H1 (cell line): Measurements from ENCODE around the gene ZNF273. TPM values are rescaled to one million over a fixed set of nuclear protein-coding genes. Genes with fewer than 3 reads are reported as not detected.

Experiments
- CTCF ChIA-PET: fragments of 300-600 bp; sonication (Branson Sonifier 250); formaldehyde crosslinking; loops from one replicate; lab custom pipeline; 2021; ENCODE audit not compliant: partially characterized antibody; lab: Charles Lee
- POLR2A ChIA-PET: fragments of 300-600 bp; sonication (Branson Sonifier 250); formaldehyde crosslinking; loops from one replicate; lab custom pipeline; 2021; ENCODE audit warnings: inconsistent platforms; ENCODE audit not compliant: partially characterized antibody; lab: Charles Lee
- DNase-seq, 2 experiments: peaks; one replicate each; pipeline versions ENCODE4 v3.0.0 to v3.0.0-alpha.2; 2010 to 2022; ENCODE audit warnings: low spot score in 2 of 2, low read depth in 1 of 2, mixed read lengths in 1 of 2
- FAIRE-seq: peaks from 2 replicates; lab custom pipeline; 2011; peaks lifted over from hg19 to GRCh38; lab: Jason Lieb, UNC
- H2AFZ ChIP-seq: 2 replicates; pipeline ENCODE4 v1.8.1; 2012; ENCODE audit warnings: low read length, inconsistent platforms
- H2AK5ac ChIP-seq: 2 replicates; pipeline ENCODE4 v1.6.1; 2013; ENCODE audit warnings: low read depth, low read length
- H2BK120ac ChIP-seq: replicated peaks from 2 replicates; pipeline ENCODE3; 2013; ENCODE audit warnings: low read depth, low read length, inconsistent platforms
- H2BK12ac ChIP-seq: 2 replicates; pipeline ENCODE4 v1.6.1; 2013; ENCODE audit warnings: low read depth, low read length
- H2BK15ac ChIP-seq: 2 replicates; pipeline ENCODE4 v1.6.1; 2013; ENCODE audit warnings: low read length
- H2BK20ac ChIP-seq: 2 replicates; pipeline ENCODE4 v1.6.1; 2013; ENCODE audit warnings: low read length
- H2BK5ac ChIP-seq: 2 replicates; pipeline ENCODE4 v1.6.1; 2013; ENCODE audit warnings: low read depth, low read length
- H3K14ac ChIP-seq: 2 replicates; pipeline ENCODE4 v1.6.1; 2013; ENCODE audit warnings: inconsistent platforms; ENCODE audit not compliant: insufficient read length
- H3K18ac ChIP-seq: 2 replicates; pipeline ENCODE4 v1.6.1; 2013; ENCODE audit warnings: low read length; ENCODE audit errors: extremely low read depth
- H3K23ac ChIP-seq: 2 replicates; pipeline ENCODE4 v1.6.1; 2013; ENCODE audit warnings: inconsistent platforms; ENCODE audit not compliant: insufficient read length
- H3K23me2 ChIP-seq: 2 replicates; pipeline ENCODE4 v1.6.1; 2013; ENCODE audit warnings: low read depth, low read length
- H3K27ac ChIP-seq: 2 replicates; pipeline ENCODE4 v1.6.1; 2011; ENCODE audit warnings: low read depth, low read length, inconsistent platforms
- H3K27me3 ChIP-seq, 4 experiments: replicated peaks in 1 of 4; 1 replicate in 1 of 4; 2 replicates in 3 of 4; pipeline versions ENCODE4 v1.6.1 to v1.8.1; 2011 to 2013; ENCODE audit warnings: low read length in 3 of 4, mild to moderate bottlenecking in 3 of 4, inconsistent platforms in 2 of 4, mixed read lengths in 2 of 4, moderate library complexity in 1 of 4; ENCODE audit not compliant: control insufficient read depth in 3 of 4, insufficient read depth in 3 of 4; ENCODE audit errors: extremely low read depth in 1 of 4
- H3K36me3 ChIP-seq, 4 experiments: 2 replicates each; pipeline versions ENCODE4 v1.6.1 to v1.8.1; 2011 to 2013; ENCODE audit warnings: mild to moderate bottlenecking in 4 of 4, low read length in 3 of 4, moderate library complexity in 2 of 4, control low read depth in 1 of 4, inconsistent platforms in 1 of 4; ENCODE audit not compliant: insufficient read depth in 4 of 4, control insufficient read depth in 2 of 4
- H3K4ac ChIP-seq: replicated peaks from 2 replicates; pipeline ENCODE3; 2013; ENCODE audit warnings: low read length, low read depth, mixed read lengths, inconsistent platforms; ENCODE audit not compliant: insufficient read length
- H3K4me1 ChIP-seq, 4 experiments: replicated peaks in 1 of 4; 1 replicate in 1 of 4; 2 replicates in 3 of 4; pipeline versions ENCODE4 v1.6.1 to v1.8.1; 2011 to 2013; ENCODE audit warnings: low read length in 3 of 4, inconsistent platforms in 2 of 4, mixed read lengths in 1 of 4; ENCODE audit not compliant: insufficient read depth in 4 of 4, control insufficient read depth in 3 of 4
- H3K4me2 ChIP-seq, 2 experiments: 2 replicates each; pipeline versions ENCODE4 v1.6.1 to v1.8.1; 2011 to 2013; ENCODE audit warnings: low read depth in 2 of 2, low read length in 2 of 2, control low read depth in 1 of 2, inconsistent platforms in 1 of 2, mild to moderate bottlenecking in 1 of 2; ENCODE audit not compliant: insufficient read depth in 1 of 2
- H3K4me3 ChIP-seq, 4 experiments: fragments of 200-600, 300-600 bp in 1 of 4; sonication (generic), shearing (Covaris generic), sonication (Bioruptor Twin) in 1 of 4; 2 replicates each; pipeline versions ENCODE4 v1.5.1 to v1.8.1; 2011 to 2016; ENCODE audit warnings: low read length in 4 of 4, low read depth in 3 of 4, control low read depth in 2 of 4, inconsistent platforms in 2 of 4, mild to moderate bottlenecking in 2 of 4, mixed read lengths in 1 of 4, moderate library complexity in 1 of 4; ENCODE audit not compliant: insufficient read depth in 2 of 4; ENCODE audit errors: extremely low read depth in 1 of 4
- H3K56ac ChIP-seq: replicated peaks from 2 replicates; pipeline ENCODE3; 2013; ENCODE audit warnings: low read depth, mild to moderate bottlenecking, mixed read lengths, low read length, inconsistent platforms; ENCODE audit not compliant: insufficient read length
- H3K79me1 ChIP-seq: 2 replicates; pipeline ENCODE4 v1.6.1; 2013; ENCODE audit warnings: low read depth, low read length, control low read depth
- H3K79me2 ChIP-seq, 2 experiments: 2 replicates each; pipeline versions ENCODE4 v1.6.1 to v1.8.1; 2012 to 2013; ENCODE audit warnings: low read length in 2 of 2, mild to moderate bottlenecking in 2 of 2, inconsistent platforms in 1 of 2; ENCODE audit not compliant: insufficient read depth in 2 of 2, control insufficient read depth in 1 of 2
- H3K9ac ChIP-seq, 4 experiments: replicated peaks in 1 of 4; 1 replicate in 1 of 4; 2 replicates in 3 of 4; pipeline versions ENCODE4 v1.6.1 to v1.8.1; 2011 to 2013; ENCODE audit warnings: low read depth in 3 of 4, low read length in 3 of 4, control low read depth in 2 of 4, mild to moderate bottlenecking in 2 of 4, moderate library complexity in 2 of 4, inconsistent platforms in 1 of 4; ENCODE audit errors: extremely low read depth in 1 of 4
- H3K9me3 ChIP-seq, 2 experiments: 2 replicates each; pipeline versions ENCODE4 v1.6.1 to v1.8.1; 2012 to 2013; ENCODE audit warnings: mild to moderate bottlenecking in 2 of 2, moderate library complexity in 2 of 2, control low read depth in 1 of 2, inconsistent platforms in 1 of 2, low read depth in 1 of 2, low read length in 1 of 2, mixed read lengths in 1 of 2; ENCODE audit not compliant: insufficient read depth in 2 of 2
- H4K20me1 ChIP-seq, 2 experiments: replicated peaks in 1 of 2; 2 replicates each; pipeline versions ENCODE3 to v1.8.1; 2011 to 2013; ENCODE audit warnings: inconsistent platforms in 2 of 2, low read length in 2 of 2, mild to moderate bottlenecking in 1 of 2; ENCODE audit not compliant: insufficient read depth in 2 of 2, control insufficient read depth in 1 of 2
- H4K5ac ChIP-seq: 2 replicates; pipeline ENCODE4 v1.6.1; 2013; ENCODE audit warnings: low read length, low read depth, mixed read lengths, inconsistent platforms; ENCODE audit not compliant: insufficient read length
- H4K8ac ChIP-seq: 2 replicates; pipeline ENCODE4 v1.8.0; 2013; ENCODE audit warnings: mild to moderate bottlenecking, moderate library complexity, low read length, inconsistent platforms; ENCODE audit not compliant: insufficient read depth; ENCODE audit errors: extremely low read depth
- H4K91ac ChIP-seq: replicated peaks from 2 replicates; pipeline ENCODE3; 2013; ENCODE audit warnings: low read length, mixed read lengths, inconsistent platforms; ENCODE audit not compliant: insufficient read length
- TEAD4 ChIP-seq: IDR thresholded peaks from 2 replicates; pipeline ENCODE4 v1.6.1; 2012; ENCODE audit warnings: low read depth, low read length, inconsistent platforms, mixed read lengths
- WGBS, 2 experiments: shearing (Covaris generic) in 1 of 2; methylation state at CpG; one replicate each; pipeline versions ENCODE4 v1.1.6 to v1.1.7; 2013 to 2015; ENCODE audit warnings: low lambda C conversion rate in 2 of 2, mixed read lengths in 2 of 2, inconsistent platforms in 1 of 2, low coverage in 1 of 2, missing lambda C conversion rate in 1 of 2; ENCODE audit not compliant: insufficient replicate concordance in 2 of 2, insufficient coverage in 1 of 2, insufficient read length in 1 of 2; ENCODE audit errors: extremely low coverage in 1 of 2, missing lambda C conversion rate in 1 of 2; 5-methylcytosine and 5-hydroxymethylcytosine counted together
- polyA plus RNA-seq, 7 experiments: library from polyadenylated mRNA; depleted of rRNA in 3 of 7; stranded (reverse) in 5 of 7; unstranded in 2 of 7; fragments of >200 nt in 5 of 7; fragments of 200-250 nt in 2 of 7; gene quantifications; 1 replicate in 5 of 7; 2 replicates in 1 of 7; 4 replicates in 1 of 7; pipeline versions ENCODE4 v1.2.1 to v1.2.3, GENCODE V29; 2011 to 2013; ENCODE audit warnings: missing spikeins in 2 of 7, mixed read lengths in 2 of 7
- total RNA-seq: library from RNA; stranded (reverse); fragmentation: NEBNext Ultra II Directional; extraction: Animal tissue kit (Norgen Biotek cat#: 25700); gene quantifications from 2 replicates; pipeline ENCODE4 v1.2.1, GENCODE V29; 2021

ZNF273 gene
- total and polyA plus RNA-seq, 2 of the 8 experiments (the other 6 are each of a cell fraction or from before 2014, with no cell fraction given) = 6.2 to 23.2 TPM

- no peak overlapping the region for H3K23ac ChIP-seq
- no peaks in the 10 kb centered on the region for H4K20me1 ChIP-seq
- no peak overlapping the region for H2BK12ac ChIP-seq
- H3K14ac ChIP-seq = no peak overlapping the region
- no peak overlapping the region for H3K4ac ChIP-seq
- peaks cover 0 to 7% (median 6%) of the 10 kb centered on the region in 4 experiments; a peak in 5 of 7 replicates for H3K27me3 ChIP-seq
- no peaks in the 10 kb centered on the region for H3K23me2 ChIP-seq
- peaks cover 2 to 37% of the 10 kb centered on the region in 2 experiments; a peak in 2 of 4 replicates for H3K9me3 ChIP-seq
- no peaks in the 10 kb centered on the region for H3K36me3 ChIP-seq
- H3K18ac ChIP-seq = no peak overlapping the region
- H2BK120ac ChIP-seq = no peak overlapping the region
- ChIA-PET POLR2A (interaction anchor here (0.6 kb wide), 1 partner anchor 164 kb away, joined by 4 read pairs; no protein-coding TSS in a partner anchor), CTCF (interaction anchor here (0.6 kb wide), 1 partner anchor 202 kb away, joined by 5 read pairs; no protein-coding TSS in a partner anchor)
- no peak overlapping the region for H2AK5ac ChIP-seq
- H3K9ac ChIP-seq = no peak overlapping the region
- no peak for FAIRE-seq
- H2AFZ ChIP-seq = no peak overlapping the region
- TF ChIP-seq TEAD4 = no peak
- H2BK15ac ChIP-seq = no peak overlapping the region
- no peak overlapping the region for H2BK5ac ChIP-seq
- H3K79me2 ChIP-seq = no peaks in the 10 kb centered on the region
- DNase-seq = no peak
- H3K56ac ChIP-seq = no peak overlapping the region
- no peak overlapping the region for H3K4me3 ChIP-seq
- H3K4me1 ChIP-seq = no peaks in the 10 kb centered on the region; a peak in 1 of 7 replicates
- H3K27ac ChIP-seq = no peak overlapping the region
- H4K8ac ChIP-seq = no peak overlapping the region
- no peak overlapping the region for H4K5ac ChIP-seq
- WGBS, 2 experiments = 93% methylated on average over 23 of the region's 23 CpGs; no CpG with 5 or more reads in 1 of the 2 experiments
- H4K91ac ChIP-seq = no peak overlapping the region
- H3K79me1 ChIP-seq = no peaks in the 10 kb centered on the region; the same call in 1 of the 2 replicates
- no peak overlapping the region for H3K4me2 ChIP-seq
- no peak overlapping the region for H2BK20ac ChIP-seq
Measured at GRCh38 chr7:64875658-64876406, 27.2 kb upstream of the ZNF273 start.
